HEK293T (cell line): ENCODE results near the gene TRAPPC10.

Experiments used
- CTCF ChIA-PET: fragments of 350-600 bp; formaldehyde crosslinking; extraction: SDS; loops from one replicate; lab custom pipeline; 2021; ENCODE audit warnings: antibody characterized with exemption, inconsistent platforms; lab: Yijun Ruan, JAX
- POLR2A ChIA-PET: fragments of 350-600 bp; formaldehyde crosslinking; extraction: SDS; loops from one replicate; lab custom pipeline; 2020; ENCODE audit warnings: antibody characterized with exemption, inconsistent platforms; lab: Yijun Ruan, JAX
- DNase-seq: peaks from one replicate; pipeline ENCODE4 v3.0.0; 2012; ENCODE audit warnings: mixed read lengths; ENCODE audit errors: extremely low spot score
- ARNT ChIP-seq: fragments of 450-650 bp; IDR thresholded peaks from 2 replicates; pipeline ENCODE4 v1.6.1; 2017; ENCODE audit warnings: mild to moderate bottlenecking
- BHLHE40 ChIP-seq: fragments of 450-650 bp; IDR thresholded peaks from 2 replicates; pipeline ENCODE4 v1.6.1; 2016; ENCODE audit warnings: mild to moderate bottlenecking, moderate library complexity, borderline replicate concordance
- CTBP1 ChIP-seq: fragments of 450-650 bp; IDR thresholded peaks from 2 replicates; pipeline ENCODE4 v1.6.1; 2016; ENCODE audit warnings: borderline replicate concordance
- ELF4 ChIP-seq: fragments of 450-650 bp; IDR thresholded peaks from 2 replicates; pipeline ENCODE4 v1.6.1; 2017; ENCODE audit warnings: antibody characterized with exemption
- FOXA1 ChIP-seq: fragments of 450-650 bp; IDR thresholded peaks from 2 replicates; pipeline ENCODE4 v1.6.1; 2016; ENCODE audit warnings: mild to moderate bottlenecking
- FOXK2 ChIP-seq: fragments of 450-650 bp; IDR thresholded peaks from 2 replicates; pipeline ENCODE4 v1.6.1; 2016; ENCODE audit warnings: mild to moderate bottlenecking
- FOXM1 ChIP-seq: fragments of 450-650 bp; IDR thresholded peaks from 2 replicates; pipeline ENCODE4 v1.6.1; 2017; ENCODE audit warnings: mild to moderate bottlenecking, borderline replicate concordance
- HDGF ChIP-seq: fragments of 450-650 bp; IDR thresholded peaks from 2 replicates; pipeline ENCODE4 v1.6.1; 2017; ENCODE audit warnings: antibody characterized with exemption, borderline replicate concordance
- L3MBTL2 ChIP-seq: fragments of 450-650 bp; conservative IDR thresholded peaks from 2 replicates; pipeline ENCODE4 v1.6.1; 2016; ENCODE audit warnings: mild to moderate bottlenecking
- LEF1 ChIP-seq: fragments of 450-650 bp; IDR thresholded peaks from 2 replicates; pipeline ENCODE4 v1.6.1; 2017; ENCODE audit warnings: mild to moderate bottlenecking, borderline replicate concordance
- NFRKB ChIP-seq: fragments of 450-650 bp; IDR thresholded peaks from 2 replicates; pipeline ENCODE4 v1.6.1; 2016; ENCODE audit warnings: mild to moderate bottlenecking, moderate library complexity
- SP1 ChIP-seq: fragments of 450-650 bp; IDR thresholded peaks from 2 replicates; pipeline ENCODE4 v1.6.1; 2017
- SUZ12 ChIP-seq: fragments of 450-650 bp; IDR thresholded peaks from 2 replicates; pipeline ENCODE4 v1.6.1; 2016; ENCODE audit warnings: mild to moderate bottlenecking
- TARDBP ChIP-seq: fragments of 450-650 bp; IDR thresholded peaks from 2 replicates; pipeline ENCODE4 v1.6.1; 2016
- ZNF384 ChIP-seq: fragments of 450-650 bp; IDR thresholded peaks from 2 replicates; pipeline ENCODE4 v1.6.1; 2016
- TF ChIP-seq, protein P1 (sequence below): fragments of 450-650 bp; IDR thresholded peaks from 2 replicates; pipeline ENCODE4 v1.6.1; 2016

The TRAPPC10 gene

DNA sequence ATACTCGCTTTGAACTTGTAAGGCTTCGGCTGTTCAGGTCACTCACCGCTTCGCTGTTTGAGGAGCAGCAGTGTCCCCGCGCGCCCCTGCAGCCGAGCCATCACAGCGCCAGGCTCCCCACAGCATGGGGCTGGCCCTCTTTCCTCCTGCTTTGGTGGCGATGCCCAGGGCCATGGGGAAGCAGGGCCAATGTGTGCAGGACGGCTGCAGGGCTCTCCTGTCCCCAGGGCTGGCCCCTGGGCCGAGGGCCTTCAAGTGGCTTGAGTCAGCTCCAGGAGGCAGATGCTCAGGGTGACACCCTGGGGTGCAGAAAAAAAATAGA lies 38.5 kb upstream of the TRAPPC10 start:
- POLR2A ChIA-PET: interaction anchor here (1.0 kb wide), 1 partner anchor 114 kb away, joined by 3 read pairs; no protein-coding TSS in a partner anchor
- no peak for DNase-seq
- CTCF ChIA-PET: no interaction called here
- TF ChIP-seq ZNF384: no peak
- TF ChIP-seq, protein P1, sequence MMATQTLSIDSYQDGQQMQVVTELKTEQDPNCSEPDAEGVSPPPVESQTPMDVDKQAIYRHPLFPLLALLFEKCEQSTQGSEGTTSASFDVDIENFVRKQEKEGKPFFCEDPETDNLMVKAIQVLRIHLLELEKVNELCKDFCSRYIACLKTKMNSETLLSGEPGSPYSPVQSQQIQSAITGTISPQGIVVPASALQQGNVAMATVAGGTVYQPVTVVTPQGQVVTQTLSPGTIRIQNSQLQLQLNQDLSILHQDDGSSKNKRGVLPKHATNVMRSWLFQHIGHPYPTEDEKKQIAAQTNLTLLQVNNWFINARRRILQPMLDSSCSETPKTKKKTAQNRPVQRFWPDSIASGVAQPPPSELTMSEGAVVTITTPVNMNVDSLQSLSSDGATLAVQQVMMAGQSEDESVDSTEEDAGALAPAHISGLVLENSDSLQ: no peak
- TF ChIP-seq CTBP1: no peak
- no peak for TF ChIP-seq LEF1
- no peak for TF ChIP-seq ARNT
- no peak for TF ChIP-seq L3MBTL2
- no peak for TF ChIP-seq SUZ12
- no peak for TF ChIP-seq FOXM1
- TF ChIP-seq TARDBP: no peak
- no peak for TF ChIP-seq HDGF
- TF ChIP-seq NFRKB: no peak
- no peak for TF ChIP-seq SP1
- no peak for TF ChIP-seq ELF4
- TF ChIP-seq FOXA1: no peak

DNA sequence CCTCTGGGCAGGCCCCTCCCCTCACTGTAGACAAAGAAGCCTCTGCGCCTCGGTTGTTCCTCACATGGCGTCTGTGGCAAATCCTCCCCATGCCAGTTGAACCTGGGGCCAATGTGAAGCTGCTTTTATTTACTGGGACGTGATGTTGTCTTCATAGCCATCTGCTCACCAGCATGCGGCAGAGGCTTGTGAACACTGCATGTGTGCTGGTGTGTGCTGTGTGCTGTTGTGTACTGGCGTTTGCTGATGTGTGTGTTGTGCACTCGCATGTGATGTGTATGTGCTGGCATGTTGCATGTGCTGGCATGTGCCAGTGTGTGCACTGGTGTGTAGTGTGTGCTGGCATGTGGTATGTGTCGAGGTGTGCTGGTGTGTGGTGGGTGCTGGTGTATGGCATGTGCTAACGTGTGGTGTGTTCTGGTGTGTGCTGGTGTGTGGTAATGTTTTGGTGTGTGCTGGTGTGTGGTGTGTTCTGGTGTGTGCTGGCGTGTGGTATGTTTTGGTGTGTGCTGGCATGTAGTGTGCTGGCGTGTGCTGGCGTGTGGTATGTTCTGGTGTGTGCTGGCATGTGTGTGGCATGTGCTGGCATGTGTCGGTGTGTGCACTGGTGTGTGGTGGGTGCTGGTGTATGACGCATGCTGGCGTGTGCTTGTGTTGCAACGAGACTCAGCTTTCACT lies 37.2 kb upstream of the TRAPPC10 start:
- POLR2A ChIA-PET: interaction anchor here (1.0 kb wide), 1 partner anchor 186 kb away, joined by 3 read pairs; no protein-coding TSS in a partner anchor
- CTCF ChIA-PET: interaction anchor here (0.6 to 1.7 kb wide), 13 partner anchors 9 to 516 kb away, joined by 3 to 8 read pairs (median 4); partner anchors contain the start of gene RRP1
- TF ChIP-seq FOXK2 (no peak), TARDBP (peak; percentile 90)
- no peak for DNase-seq

DNA sequence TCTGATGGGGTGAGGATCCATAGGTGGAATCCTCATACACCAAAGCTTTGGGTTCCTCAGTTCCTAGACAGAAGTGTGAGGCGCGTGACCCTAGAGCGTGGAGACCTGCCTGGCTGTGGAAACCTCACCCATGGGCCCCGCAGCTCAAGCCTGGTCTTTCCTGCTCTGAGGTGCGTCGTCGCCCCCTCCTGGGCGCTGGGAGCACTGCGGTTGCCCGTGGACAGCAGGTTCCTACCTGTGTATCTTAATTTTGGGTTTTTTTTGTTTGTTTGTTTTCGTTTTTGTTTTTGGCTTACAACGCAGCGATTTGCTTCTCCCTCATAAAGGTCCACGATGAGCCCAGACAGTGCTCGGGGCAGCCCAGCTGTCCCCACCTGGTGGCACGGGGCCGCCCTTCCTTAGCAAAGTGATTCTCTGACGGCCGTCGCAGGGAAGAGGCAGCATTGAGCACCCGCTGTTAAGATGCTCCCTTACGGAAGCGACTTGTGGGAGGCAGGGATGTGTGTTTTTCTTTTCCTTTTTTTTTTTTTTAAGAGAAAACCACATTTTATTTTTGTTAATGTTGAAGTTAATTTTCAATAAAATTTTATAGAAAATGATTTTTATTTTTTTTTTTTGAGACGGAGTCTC lies 36.5 kb upstream of the TRAPPC10 start:
- ChIA-PET CTCF (interaction anchor here (0.6 to 1.7 kb wide), 13 partner anchors 9 to 515 kb away, joined by 3 to 8 read pairs (median 4); partner anchors contain the start of gene RRP1), POLR2A (interaction anchor here (1.0 kb wide), 1 partner anchor 187 kb away, joined by 3 read pairs; no protein-coding TSS in a partner anchor)
- DNase-seq: peak; percentile 88
- no peak for TF ChIP-seq ELF4
- TF ChIP-seq FOXM1: no peak
- TF ChIP-seq CTBP1: no peak

DNA sequence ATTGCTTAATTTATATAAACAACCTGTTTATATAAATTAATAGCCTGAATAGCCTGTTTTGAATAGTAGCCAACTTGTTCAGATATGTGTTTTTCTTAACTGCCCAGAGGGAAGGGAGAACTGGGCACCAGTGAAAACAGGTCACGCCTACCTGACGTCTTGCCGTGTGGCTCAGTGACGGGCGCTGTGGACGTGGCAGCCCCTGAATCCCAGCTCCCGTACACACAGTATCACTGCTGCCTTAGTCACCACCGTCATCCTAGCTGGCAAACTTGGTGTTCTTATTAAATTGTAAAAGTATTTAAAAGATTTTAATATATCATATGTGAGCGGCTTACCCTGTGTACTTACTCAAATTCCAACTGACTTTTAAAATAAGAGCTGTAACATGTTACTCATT lies 35.4 kb upstream of the TRAPPC10 start:
- ChIA-PET POLR2A (no interaction called here), CTCF (interaction anchor here (1.7 kb wide), 1 partner anchor 165 kb away, joined by 8 read pairs; no protein-coding TSS in a partner anchor)
- TF ChIP-seq TARDBP (no peak), NFRKB (no peak), HDGF (no peak), FOXK2 (no peak), L3MBTL2 (no peak), ELF4 (no peak), FOXA1 (no peak), BHLHE40 (no peak), SUZ12 (no peak)
- TF ChIP-seq, protein P1: no peak
- DNase-seq: no peak

DNA sequence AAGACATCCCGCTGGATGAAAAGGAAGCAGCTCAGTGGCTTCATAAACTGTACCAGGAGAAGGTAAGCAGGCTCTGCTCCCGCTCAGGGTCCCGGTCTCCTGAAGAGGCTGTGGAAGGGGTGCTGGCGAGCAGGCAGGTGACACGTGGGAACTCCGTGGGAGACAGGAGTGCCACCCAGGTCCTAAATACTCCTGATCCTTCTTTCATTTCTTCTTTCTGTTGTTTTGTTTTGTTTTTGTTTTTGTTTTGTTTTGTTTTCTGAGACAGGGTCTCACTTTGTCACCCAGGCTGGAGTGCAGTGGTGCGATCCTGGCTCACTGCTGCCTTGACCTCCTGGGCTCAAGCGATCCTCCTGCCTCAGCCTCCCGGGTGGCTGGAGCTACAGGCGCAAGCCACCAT lies 34.0 kb upstream of the TRAPPC10 start:
- POLR2A ChIA-PET: no interaction called here
- no peak for DNase-seq
- TF ChIP-seq SP1 (no peak), LEF1 (no peak), NFRKB (no peak), FOXA1 (no peak), ZNF384 (no peak), FOXK2 (no peak), FOXM1 (no peak), L3MBTL2 (no peak), HDGF (no peak)
- CTCF ChIA-PET: no interaction called here

DNA sequence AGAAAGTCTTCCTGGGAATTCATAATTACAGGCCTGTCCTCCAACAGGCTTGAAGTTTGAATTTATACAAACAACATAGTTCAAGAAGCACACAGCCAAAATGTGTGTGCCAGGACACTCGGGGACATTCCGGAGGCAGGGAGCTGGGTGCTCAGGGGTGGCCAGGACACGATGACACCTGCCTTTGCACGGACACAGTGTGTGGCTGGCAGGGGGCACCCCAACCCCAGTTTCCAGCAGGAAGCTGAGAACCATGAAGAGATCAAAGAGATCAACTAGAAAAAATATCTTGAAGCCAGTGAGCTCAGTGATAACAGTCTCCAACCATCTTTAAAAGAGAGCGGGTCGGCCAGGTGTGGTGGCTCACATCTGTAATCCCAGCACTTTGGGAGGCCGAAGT lies 32.5 kb upstream of the TRAPPC10 start:
- DNase-seq: no peak

More for the DNA sequence above, 32.5 kb upstream of the TRAPPC10 start:
- ChIA-PET POLR2A (interaction anchor here (1.3 kb wide), 1 partner anchor 12 kb away, joined by 4 read pairs; no protein-coding TSS in a partner anchor), CTCF (no interaction called here)
- TF ChIP-seq BHLHE40 (no peak), ZNF384 (no peak), L3MBTL2 (no peak), FOXM1 (no peak), ELF4 (no peak), CTBP1 (no peak), SP1 (no peak), ARNT (no peak), TARDBP (no peak), LEF1 (no peak), NFRKB (no peak), FOXA1 (no peak), SUZ12 (no peak), FOXK2 (no peak), HDGF (no peak)
- TF ChIP-seq, protein P1: no peak
